ENCODE data around the gene PDZRN4.

Gene PDZRN4

DNA sequence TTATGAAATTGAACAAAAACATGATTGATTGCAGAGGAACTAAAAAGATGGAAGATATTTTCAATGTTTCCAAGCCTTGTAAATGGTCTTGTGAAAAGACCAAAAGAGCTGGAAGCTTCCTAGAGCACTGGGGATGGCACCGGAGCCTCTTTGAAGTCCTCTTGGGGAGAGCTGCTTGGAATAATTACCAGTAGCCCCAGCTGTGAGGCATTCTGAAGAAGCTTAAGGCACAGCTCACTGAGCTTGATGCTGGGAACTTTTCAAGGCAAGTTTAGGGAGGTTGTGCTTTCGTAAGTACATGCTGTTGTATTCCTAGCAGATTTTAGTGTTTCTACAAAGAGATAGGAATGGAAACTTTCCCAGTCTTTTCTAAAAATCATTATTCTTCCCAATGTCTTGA lies 13.9 kb downstream of the PDZRN4 start:
- TF ChIP-seq, protein P1, sequence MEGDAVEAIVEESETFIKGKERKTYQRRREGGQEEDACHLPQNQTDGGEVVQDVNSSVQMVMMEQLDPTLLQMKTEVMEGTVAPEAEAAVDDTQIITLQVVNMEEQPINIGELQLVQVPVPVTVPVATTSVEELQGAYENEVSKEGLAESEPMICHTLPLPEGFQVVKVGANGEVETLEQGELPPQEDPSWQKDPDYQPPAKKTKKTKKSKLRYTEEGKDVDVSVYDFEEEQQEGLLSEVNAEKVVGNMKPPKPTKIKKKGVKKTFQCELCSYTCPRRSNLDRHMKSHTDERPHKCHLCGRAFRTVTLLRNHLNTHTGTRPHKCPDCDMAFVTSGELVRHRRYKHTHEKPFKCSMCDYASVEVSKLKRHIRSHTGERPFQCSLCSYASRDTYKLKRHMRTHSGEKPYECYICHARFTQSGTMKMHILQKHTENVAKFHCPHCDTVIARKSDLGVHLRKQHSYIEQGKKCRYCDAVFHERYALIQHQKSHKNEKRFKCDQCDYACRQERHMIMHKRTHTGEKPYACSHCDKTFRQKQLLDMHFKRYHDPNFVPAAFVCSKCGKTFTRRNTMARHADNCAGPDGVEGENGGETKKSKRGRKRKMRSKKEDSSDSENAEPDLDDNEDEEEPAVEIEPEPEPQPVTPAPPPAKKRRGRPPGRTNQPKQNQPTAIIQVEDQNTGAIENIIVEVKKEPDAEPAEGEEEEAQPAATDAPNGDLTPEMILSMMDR (IDR thresholded peaks at IDR 0.05), result no peak

DNA sequence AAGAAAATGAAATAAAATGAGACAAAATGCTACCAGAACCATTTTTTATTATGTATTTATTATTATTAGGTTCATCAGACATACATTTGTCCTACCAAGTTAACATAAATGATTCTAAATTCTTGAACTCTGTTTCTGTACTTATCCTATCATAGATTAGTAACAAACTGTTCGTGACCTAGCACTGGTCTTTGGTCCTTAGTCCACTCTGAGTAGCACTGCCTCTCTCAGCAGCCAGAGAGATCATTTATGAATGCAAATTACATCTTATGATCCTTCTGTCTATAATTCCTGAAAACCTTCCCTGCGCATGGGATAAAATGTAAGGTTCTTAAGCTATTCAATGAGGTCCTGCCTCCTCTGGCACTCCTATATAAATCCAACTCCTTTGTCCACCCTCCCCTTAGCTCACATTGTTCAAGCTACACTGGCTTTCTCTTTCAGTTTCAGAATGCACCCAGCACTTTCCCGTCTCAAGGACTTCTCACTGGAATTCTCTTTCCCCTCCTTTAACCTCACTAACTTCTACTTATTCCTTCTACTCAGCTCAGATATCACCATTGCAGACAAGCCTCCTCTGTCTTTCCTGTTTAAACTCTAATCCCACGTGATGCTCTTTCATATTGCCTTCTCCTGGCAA lies 17.1 kb downstream of the PDZRN4 start:
- TF ChIP-seq, protein P1 (IDR thresholded peaks at IDR 0.05), result no peak

DNA sequence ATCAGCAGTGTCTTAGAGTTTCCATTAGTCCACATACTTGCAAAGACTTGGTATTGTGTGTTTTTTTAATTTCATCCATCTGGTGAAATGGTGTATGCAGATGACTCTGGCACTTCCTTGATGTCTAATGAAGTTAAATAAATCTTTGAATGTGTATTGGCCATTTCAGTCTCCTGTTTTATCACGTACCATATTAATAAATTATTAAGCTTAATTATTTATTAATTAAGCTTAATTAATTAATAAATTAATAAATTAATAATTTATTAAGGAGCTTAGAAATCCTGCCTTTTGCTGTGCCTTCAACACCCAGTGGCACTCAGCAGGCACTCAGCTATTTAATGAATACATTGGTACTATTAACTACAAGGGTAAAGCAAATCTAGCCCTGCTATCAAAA lies 18.2 kb downstream of the PDZRN4 start:
- TF ChIP-seq, protein P1 (IDR thresholded peaks at IDR 0.05), result no peak

DNA sequence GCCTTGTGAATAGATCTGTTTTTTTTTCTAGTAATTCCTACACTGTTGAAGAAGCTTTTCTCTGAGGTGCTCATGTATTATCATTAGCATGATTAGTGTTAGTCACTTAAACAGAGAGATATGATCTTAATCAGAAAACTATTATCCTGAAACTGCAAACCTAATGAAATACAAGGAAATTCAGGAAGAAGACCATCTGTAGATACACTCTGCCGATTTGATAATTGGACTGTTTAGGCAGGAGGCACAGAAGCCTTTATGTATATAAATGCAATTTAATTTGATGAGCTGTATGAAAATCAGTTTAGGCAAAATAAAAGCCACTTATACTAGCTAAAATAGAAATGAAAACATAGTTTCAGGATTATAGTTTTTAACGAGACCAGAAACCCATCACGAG lies 23.3 kb downstream of the PDZRN4 start:
- TF ChIP-seq, protein P1 (IDR thresholded peaks at IDR 0.05), result no peak

DNA sequence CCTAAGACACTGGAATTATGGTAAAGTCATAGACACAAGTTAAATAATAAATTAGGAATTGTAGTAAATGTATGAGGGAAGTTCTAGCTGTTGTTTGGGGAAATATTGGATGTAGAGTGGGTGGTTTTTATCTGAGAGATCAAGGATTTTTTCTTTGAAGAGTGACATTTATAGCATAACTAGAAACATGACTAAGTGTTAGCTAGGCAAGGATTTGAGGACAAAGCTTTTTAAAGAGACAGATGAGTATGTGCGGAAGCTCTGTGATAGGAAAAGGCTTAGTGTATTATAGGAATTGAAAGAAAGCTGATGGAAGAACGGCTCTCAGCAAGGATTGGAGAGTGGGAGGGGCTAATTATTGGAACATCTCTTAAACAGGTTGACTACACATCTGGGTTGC lies 24.5 kb downstream of the PDZRN4 start:
- TF ChIP-seq, protein P1 (IDR thresholded peaks at IDR 0.05), result no peak

DNA sequence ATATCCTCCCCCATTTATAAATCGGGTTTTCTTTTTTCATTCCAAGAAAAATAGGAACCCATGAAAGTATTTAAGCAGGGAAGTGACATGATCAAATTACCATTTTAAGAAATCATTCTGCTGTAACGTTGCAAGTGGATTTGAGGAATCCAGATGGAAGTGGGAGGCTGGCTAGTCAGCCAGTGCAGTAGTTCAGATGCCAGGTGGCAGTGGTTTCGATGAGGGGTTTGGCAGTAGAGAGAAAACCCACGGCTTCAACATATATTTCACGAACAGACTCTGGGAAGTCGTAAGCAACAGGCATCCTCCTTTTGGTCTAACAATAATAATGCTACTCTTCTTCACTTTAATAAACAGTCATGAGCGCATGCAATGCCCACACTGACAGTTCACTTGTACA lies 25.0 kb downstream of the PDZRN4 start:
- TF ChIP-seq, protein P1 (IDR thresholded peaks at IDR 0.05), result no peak

DNA sequence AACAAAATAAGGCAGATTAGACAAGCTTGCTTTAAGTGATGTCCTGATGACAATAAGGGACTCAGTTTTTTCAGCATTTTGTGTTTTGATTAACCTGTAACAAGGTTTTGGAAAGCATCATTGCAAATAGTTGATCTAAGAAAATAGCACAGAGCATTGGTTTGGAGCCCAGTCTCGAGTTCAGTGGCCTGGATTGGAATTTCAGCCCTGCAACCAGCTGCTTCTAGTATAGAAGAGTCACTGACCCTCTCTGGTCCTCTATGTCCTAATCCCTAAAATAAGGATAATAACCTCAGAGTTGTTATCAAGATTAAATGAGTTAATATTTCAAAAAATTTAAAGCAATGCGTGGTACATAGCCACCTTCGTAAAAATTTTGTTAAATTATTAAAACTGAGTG lies 25.5 kb downstream of the PDZRN4 start:
- TF ChIP-seq, protein P1 (IDR thresholded peaks at IDR 0.05), result no peak

DNA sequence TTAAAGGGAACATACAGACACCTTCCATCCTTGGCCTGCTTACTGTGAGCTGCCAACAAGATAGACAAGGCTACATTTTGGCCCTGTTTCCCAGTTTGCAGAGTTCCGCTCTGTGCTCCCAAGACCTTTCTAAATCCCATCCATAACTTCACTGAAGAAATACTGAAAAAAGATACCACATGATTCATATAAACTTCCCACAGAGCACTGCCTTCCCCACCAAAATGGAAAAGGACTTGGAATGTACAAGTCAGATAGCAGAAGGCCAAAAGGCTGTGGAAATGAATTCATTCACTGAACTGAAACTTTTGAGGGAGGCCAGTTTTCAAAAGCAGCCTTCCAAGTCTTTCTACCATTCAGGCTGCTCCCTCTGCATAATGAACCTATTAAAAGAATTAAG lies 29.6 kb downstream of the PDZRN4 start:
- TF ChIP-seq, protein P1 (IDR thresholded peaks at IDR 0.05), result no peak

Measured in LNCAP (cell line).